Psoas muscle (tissue), 8 donors: ENCODE data around the gene KIRREL3. TPM values are rescaled to one million over a fixed set of nuclear protein-coding genes. Genes with fewer than 3 reads are reported as not detected.

Source experiments
- ATAC-seq, 4 donors: fragments of 200-7000 bp; cut with Tn5 transposase; one replicate each; pipeline ENCODE4 v1.9.1; 2020; ENCODE audit warnings: moderate library complexity in 3 of 4, mild to moderate bottlenecking in 2 of 4
- DNase-seq, 2 donors: peaks; one replicate each; pipeline ENCODE4 v3.0.0-alpha.2; 2020
- H3K27ac ChIP-seq: fragments of 200-600 bp; one replicate; pipeline ENCODE4 v1.8.0; 2022
- H3K27me3 ChIP-seq, 3 donors: fragments of 200-600 bp in 1 of 3; one replicate each; pipeline versions ENCODE4 v1.6.1 to v1.8.0; 2013 to 2022; ENCODE audit warnings: low read length in 2 of 3, mild to moderate bottlenecking in 2 of 3, moderate library complexity in 1 of 3; ENCODE audit not compliant: insufficient read depth in 3 of 3
- H3K36me3 ChIP-seq, 2 donors: fragments of 200-600 bp in 1 of 2; one replicate each; pipeline versions ENCODE4 v1.6.1 to v1.8.0; 2013 to 2022; ENCODE audit warnings: low read depth in 1 of 2, mild to moderate bottlenecking in 1 of 2, moderate library complexity in 1 of 2; ENCODE audit not compliant: insufficient read depth in 1 of 2
- H3K4me1 ChIP-seq: fragments of 200-600 bp; one replicate; pipeline ENCODE4 v1.8.0; 2022
- H3K4me3 ChIP-seq: fragments of 200-600 bp; one replicate; pipeline ENCODE4 v1.8.0; 2022; ENCODE audit warnings: mild to moderate bottlenecking
- H3K9me3 ChIP-seq: fragments of 200-600 bp; one replicate; pipeline ENCODE4 v1.8.0; 2022
- WGBS, 3 donors: extraction: QIAGEN DNeasy Blood & Tissue Kit; methylation state at CpG; one replicate each; pipeline versions ENCODE4 v1.1.6 to v1.1.7; 2013; 5-methylcytosine and 5-hydroxymethylcytosine counted together
- intact Hi-C, 2 donors: fragments of 100-400 bp; cut with DNase I; formaldehyde crosslinking; loops; one replicate each; pipeline versions ENCODE4 v1.11.0 to v1.14.2; 2022
- polyA plus RNA-seq, 3 donors: library from polyadenylated mRNA; stranded (reverse); fragments of 200-250 nt; gene quantifications; one replicate each; pipeline ENCODE4 v1.2.3, GENCODE V29; 2013
- total RNA-seq, 4 donors: library from RNA; stranded (reverse); fragmentation: NEBNext Ultra II Directional in 2 of 4; extraction: Animal tissue kit (Norgen Biotek cat#: 25700) in 2 of 4; gene quantifications; one replicate each; pipeline versions ENCODE4 v1.2.1 to v1.2.4, GENCODE V29; 2021 to 2023
- TF ChIP-seq, protein P1 (sequence below): fragments of 200-600 bp; IDR thresholded peaks from one replicate; pipeline ENCODE4 v1.8.0; 2022; ENCODE audit warnings: antibody characterized with exemption
- donor health status: healthy with polysubstance abuse.
- donor health status: DM: no; HTN: no; CAD: no; lungs with moderate emphysema.
- donor health status: Bipolar disorder and iron deficiency.
- donor health status: healthy.
- donor health status: DM: yes; HTN: yes; CAD: no.
- donor health status: DM: no; HTN: no; CAD: no.
- donor health status: DM: no; HTN: no; CAD: no.
- donor health status: DM: yes; HTN: yes; CAD: no.

Gene KIRREL3
- total and polyA plus RNA-seq, 7 donors, result 0.04 TPM; not detected in 6

DNA sequence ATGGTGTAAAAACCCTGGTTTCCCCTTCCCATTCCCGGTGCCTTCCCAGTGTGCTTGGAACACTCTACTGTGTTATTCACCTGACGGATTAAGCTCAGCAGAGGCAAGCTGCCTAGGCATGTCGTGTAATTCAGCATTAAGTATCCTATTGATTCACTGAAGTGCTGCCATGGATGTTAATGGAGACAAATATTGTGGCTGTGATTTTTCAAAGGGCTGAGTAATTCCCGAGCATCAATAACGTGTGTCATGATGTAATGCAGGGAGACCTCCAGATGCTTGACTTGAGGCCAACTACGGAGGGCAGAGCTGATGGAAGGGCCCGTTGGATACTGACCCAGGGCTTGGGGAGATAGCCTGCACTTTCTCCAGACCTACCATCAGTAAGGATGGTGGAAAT, 376.1 kb downstream of the KIRREL3 start:
- Histone ChIP-seq H3K27ac (no peak overlapping the region), H3K4me1 (no peaks in the 10 kb centered on the region), H3K36me3 (no peaks in the 10 kb centered on the region), H3K4me3 (no peak overlapping the region), H3K9me3 (no peaks in the 10 kb centered on the region), H3K27me3 (peaks cover 0 to 2% (median 0%) of the 10 kb centered on the region in 3 donors)
- intact Hi-C loops, result no loop called here
- ATAC-seq (no peak), DNase-seq (no peak)
- TF ChIP-seq, protein P1, sequence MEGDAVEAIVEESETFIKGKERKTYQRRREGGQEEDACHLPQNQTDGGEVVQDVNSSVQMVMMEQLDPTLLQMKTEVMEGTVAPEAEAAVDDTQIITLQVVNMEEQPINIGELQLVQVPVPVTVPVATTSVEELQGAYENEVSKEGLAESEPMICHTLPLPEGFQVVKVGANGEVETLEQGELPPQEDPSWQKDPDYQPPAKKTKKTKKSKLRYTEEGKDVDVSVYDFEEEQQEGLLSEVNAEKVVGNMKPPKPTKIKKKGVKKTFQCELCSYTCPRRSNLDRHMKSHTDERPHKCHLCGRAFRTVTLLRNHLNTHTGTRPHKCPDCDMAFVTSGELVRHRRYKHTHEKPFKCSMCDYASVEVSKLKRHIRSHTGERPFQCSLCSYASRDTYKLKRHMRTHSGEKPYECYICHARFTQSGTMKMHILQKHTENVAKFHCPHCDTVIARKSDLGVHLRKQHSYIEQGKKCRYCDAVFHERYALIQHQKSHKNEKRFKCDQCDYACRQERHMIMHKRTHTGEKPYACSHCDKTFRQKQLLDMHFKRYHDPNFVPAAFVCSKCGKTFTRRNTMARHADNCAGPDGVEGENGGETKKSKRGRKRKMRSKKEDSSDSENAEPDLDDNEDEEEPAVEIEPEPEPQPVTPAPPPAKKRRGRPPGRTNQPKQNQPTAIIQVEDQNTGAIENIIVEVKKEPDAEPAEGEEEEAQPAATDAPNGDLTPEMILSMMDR, result no peak
- 62% methylated on average over 7 of the region's 7 CpGs for WGBS, 3 donors

DNA sequence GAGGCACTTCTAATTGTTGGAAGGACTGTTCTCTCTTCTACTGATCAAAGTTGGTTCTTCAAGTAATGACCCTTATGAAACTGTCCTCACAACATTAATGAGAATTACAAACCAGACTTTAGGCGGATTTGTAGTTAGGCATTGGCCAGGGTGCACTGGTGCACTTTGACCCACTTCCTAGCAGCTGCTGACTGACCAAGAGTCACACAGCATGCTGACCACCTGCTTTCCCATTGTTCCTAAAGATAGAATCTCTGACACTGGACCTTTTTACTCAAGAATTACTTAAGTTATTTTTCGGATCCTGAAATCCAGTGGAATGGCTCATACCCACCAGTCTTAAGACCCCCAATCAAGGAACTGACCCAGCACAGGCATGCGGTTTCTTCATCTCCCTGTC, 381.1 kb downstream of the KIRREL3 start:
- WGBS, 3 donors, result 43 to 50% (median 48%) methylated on average over 3 of the region's 3 CpGs
- ATAC-seq, result no peak
- DNase-seq, result no peak
- intact Hi-C loops, result no loop called here
- Histone ChIP-seq H3K27me3 (peaks cover 0 to 4% (median 0%) of the 10 kb centered on the region in 3 donors), H3K36me3 (no peaks in the 10 kb centered on the region), H3K27ac (no peak overlapping the region), H3K4me3 (no peak overlapping the region), H3K4me1 (no peaks in the 10 kb centered on the region), H3K9me3 (no peaks in the 10 kb centered on the region)
- TF ChIP-seq, protein P1, result no peak

DNA sequence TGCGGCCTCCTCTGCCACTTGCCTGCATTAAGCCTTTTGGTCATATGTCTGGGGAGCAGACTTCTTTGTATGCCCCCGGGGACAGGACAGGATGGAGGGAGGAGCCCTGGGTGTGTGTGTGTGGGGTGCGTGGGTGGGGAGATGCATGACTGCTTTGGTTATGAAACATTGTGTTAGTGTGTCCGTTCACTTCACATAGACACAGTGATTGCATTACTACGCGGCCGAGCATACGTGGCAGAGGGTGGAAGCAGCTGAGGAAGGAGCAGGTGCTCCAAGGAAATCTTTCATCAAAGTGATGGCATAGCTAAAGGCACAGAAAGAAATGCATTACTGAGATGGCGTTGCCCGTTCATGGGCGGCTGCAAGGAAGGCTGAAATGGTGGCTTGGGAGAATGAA, 384.7 kb downstream of the KIRREL3 start:
- Histone ChIP-seq H3K27me3 (peaks cover 0 to 4% (median 0%) of the 10 kb centered on the region in 3 donors), H3K9me3 (no peaks in the 10 kb centered on the region), H3K27ac (no peak overlapping the region), H3K4me3 (no peak overlapping the region), H3K4me1 (no peaks in the 10 kb centered on the region), H3K36me3 (no peaks in the 10 kb centered on the region)
- TF ChIP-seq, protein P1, result no peak
- no peak for DNase-seq
- WGBS, 3 donors, result 80 to 86% (median 84%) methylated on average over 11 of the region's 11 CpGs
- intact Hi-C loops, result no loop called here
- ATAC-seq, result no peak

DNA sequence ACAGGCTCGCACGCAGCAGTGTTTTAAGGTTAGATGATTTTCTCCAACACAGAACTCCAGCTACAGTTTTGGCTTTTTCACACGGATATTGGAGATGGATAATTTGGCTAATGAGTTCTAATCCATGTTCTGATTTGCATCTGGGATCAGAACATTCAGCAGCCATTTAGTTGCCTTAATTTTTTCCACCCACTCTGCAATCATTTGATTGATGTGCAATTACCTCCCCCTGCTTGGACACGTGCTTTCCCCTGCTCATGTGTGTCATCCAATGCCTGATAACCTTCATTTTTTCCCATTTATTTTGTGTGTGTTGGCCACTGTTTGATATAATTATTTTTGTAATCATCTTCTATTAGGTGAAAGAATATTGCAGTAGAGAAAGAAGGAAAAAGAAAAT, 387.3 kb downstream of the KIRREL3 start:
- H3K4me1 ChIP-seq, result no peaks in the 10 kb centered on the region
- TF ChIP-seq, protein P1, result no peak
- H3K36me3 ChIP-seq, result no peaks in the 10 kb centered on the region
- WGBS, 3 donors, result 82 to 84% (median 82%) methylated on average over 4 of the region's 4 CpGs
- ATAC-seq (no peak), DNase-seq (no peak)
- H3K4me3 ChIP-seq, result no peak overlapping the region
- intact Hi-C loops, result no loop called here
- H3K27ac ChIP-seq, result no peak overlapping the region
- peaks cover 0 to 4% (median 0%) of the 10 kb centered on the region in 3 donors for H3K27me3 ChIP-seq
- no peaks in the 10 kb centered on the region for H3K9me3 ChIP-seq

DNA sequence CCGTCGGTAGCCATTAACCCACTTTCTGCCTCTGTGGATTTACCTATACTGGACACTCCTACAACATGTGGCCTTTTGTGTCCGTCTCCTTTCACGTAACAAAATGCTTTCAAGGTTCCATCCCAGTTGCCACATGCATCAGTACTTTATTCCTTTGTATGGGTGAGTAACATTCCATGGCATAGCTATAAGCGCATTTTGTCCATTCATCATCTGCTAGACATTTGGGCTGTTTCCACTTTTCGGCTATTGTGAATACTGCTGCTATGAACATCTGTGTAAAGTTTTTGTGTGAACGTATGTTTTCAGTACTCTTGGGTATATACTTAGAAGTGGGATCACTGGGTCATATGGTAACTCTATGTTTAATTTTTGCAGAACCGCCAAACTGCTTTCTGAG, 387.9 kb downstream of the KIRREL3 start:
- H3K9me3 ChIP-seq, result no peaks in the 10 kb centered on the region
- no peak overlapping the region for H3K4me3 ChIP-seq
- H3K36me3 ChIP-seq, result no peaks in the 10 kb centered on the region
- peaks cover 0 to 4% (median 0%) of the 10 kb centered on the region in 3 donors for H3K27me3 ChIP-seq
- intact Hi-C loops, result no loop called here
- H3K27ac ChIP-seq, result no peak overlapping the region
- TF ChIP-seq, protein P1, result no peak
- no peaks in the 10 kb centered on the region for H3K4me1 ChIP-seq
- DNase-seq (no peak), ATAC-seq (no peak)
- WGBS, 3 donors, result 80 to 83% (median 81%) methylated on average over 8 of the region's 8 CpGs
